HepG2 (cell line): ENCODE data around the gene PIK3CD.

Experiments
- CHD2 ChIP-seq: IDR thresholded peaks from 2 replicates; pipeline ENCODE4 v1.6.1; 2011; ENCODE audit warnings: low read depth, low read length, improper control_type of control experiment
- CTCF ChIP-seq: sonication (generic); formaldehyde crosslinking; IDR thresholded peaks from 2 replicates; pipeline ENCODE4 v1.5.0; 2020; ENCODE audit warnings: mild to moderate bottlenecking, missing genetic modification reagents, moderate library complexity
- RFX1 ChIP-seq: fragments of 450-650 bp; IDR thresholded peaks from 2 replicates; pipeline ENCODE4 v1.6.1; 2017
- SMC3 ChIP-seq: IDR thresholded peaks from 2 replicates; pipeline ENCODE4 v1.6.1; 2011; ENCODE audit warnings: low read length, improper control_type of control experiment
- TAF1 ChIP-seq: sonication (generic); formaldehyde crosslinking; IDR thresholded peaks from 2 replicates; pipeline ENCODE4 v1.4.0; 2020; ENCODE audit warnings: missing genetic modification reagents
- TFE3 ChIP-seq: IDR thresholded peaks from 2 replicates; pipeline ENCODE4 v1.6.1; 2016
- ZBTB3 ChIP-seq: sonication (generic); formaldehyde crosslinking; IDR thresholded peaks from 2 replicates; pipeline ENCODE4 v1.4.0; 2020; ENCODE audit warnings: low read depth, mild to moderate bottlenecking, moderate library complexity, missing genetic modification reagents, borderline replicate concordance
- ZBTB7A ChIP-seq: sonication (generic); formaldehyde crosslinking; IDR thresholded peaks from 2 replicates; pipeline ENCODE4 v1.8.0; 2022; ENCODE audit warnings: mild to moderate bottlenecking, missing genetic modification reagents
- ZC3H13 ChIP-seq: sonication (generic); formaldehyde crosslinking; IDR thresholded peaks from 2 replicates; pipeline ENCODE4 v1.8.1; 2023; ENCODE audit warnings: mild to moderate bottlenecking, missing genetic modification reagents, moderate library complexity
- ZFP62 ChIP-seq: sonication (generic); formaldehyde crosslinking; IDR thresholded peaks from 2 replicates; pipeline ENCODE4 v1.4.0; 2020; ENCODE audit warnings: missing genetic modification reagents

- no peak for TF ChIP-seq ZFP62 (CRISPR knock-in tag)
- TF ChIP-seq ZBTB7A (CRISPR knock-in tag) = no peak
- TF ChIP-seq ZC3H13 (CRISPR knock-in tag) = no peak
- no peak for TF ChIP-seq ZBTB3
- TF ChIP-seq CTCF (CRISPR knock-in tag) = no peak
- TF ChIP-seq CHD2 = no peak
- TF ChIP-seq TFE3 = no peak
- no peak for TF ChIP-seq RFX1
- TF ChIP-seq TAF1 (CRISPR knock-in tag) = no peak
- no peak for TF ChIP-seq SMC3
Measured at GRCh38 chr1:9602794-9603167, 48.8 kb upstream of the PIK3CD start.
